ENCODE results near the gene MACROD2. TPM values are rescaled to one million over a fixed set of nuclear protein-coding genes. Genes with fewer than 3 reads are reported as not detected.

MACROD2 gene
- total RNA-seq, 1 donor from 2014 or later: not detected

GRCh38 chr20:16078172-16078898, 2083.0 kb downstream of the MACROD2 start:
- no peak overlapping the region for H3K4me3 Mint-ChIP-seq
- peaks cover 4% of the 10 kb centered on the region for H3K9me3 Mint-ChIP-seq
- no peak overlapping the region for H3K27ac Mint-ChIP-seq
- intact Hi-C loops (cut with micrococcal nuclease): no loop called here
- H3K27me3 Mint-ChIP-seq (ENCODE audit: insufficient read depth): no peaks in the 10 kb centered on the region
- no peaks in the 10 kb centered on the region for H3K36me3 Mint-ChIP-seq (ENCODE audit: low read depth)
- no peak for DNase-seq (ENCODE audit: low spot score)
- no peaks in the 10 kb centered on the region for H3K4me1 Mint-ChIP-seq (ENCODE audit: low read depth)

- intact Hi-C loops (cut with micrococcal nuclease): no loop called here
- Mint-ChIP-seq H3K27me3 (ENCODE audit: insufficient read depth) (no peaks in the 10 kb centered on the region), H3K9me3 (peaks cover under 1% of the 10 kb centered on the region), H3K27ac (no peak overlapping the region), H3K4me3 (no peak overlapping the region), H3K36me3 (ENCODE audit: low read depth) (no peaks in the 10 kb centered on the region), H3K4me1 (ENCODE audit: low read depth) (no peaks in the 10 kb centered on the region)
- DNase-seq (ENCODE audit: low spot score): no peak
Observed at GRCh38 chr20:16081421-16081820, 2086.1 kb downstream of the MACROD2 start.

GRCh38 chr20:16082051-16082550, 2086.8 kb downstream of the MACROD2 start:
- peaks cover 4% of the 10 kb centered on the region for H3K9me3 Mint-ChIP-seq
- H3K4me3 Mint-ChIP-seq: no peak overlapping the region
- no peaks in the 10 kb centered on the region for H3K27me3 Mint-ChIP-seq (ENCODE audit: insufficient read depth)
- H3K4me1 Mint-ChIP-seq (ENCODE audit: low read depth): no peaks in the 10 kb centered on the region
- H3K36me3 Mint-ChIP-seq (ENCODE audit: low read depth): no peaks in the 10 kb centered on the region
- intact Hi-C loops (cut with micrococcal nuclease): no loop called here
- DNase-seq (ENCODE audit: low spot score): no peak
- H3K27ac Mint-ChIP-seq: no peak overlapping the region

DNA sequence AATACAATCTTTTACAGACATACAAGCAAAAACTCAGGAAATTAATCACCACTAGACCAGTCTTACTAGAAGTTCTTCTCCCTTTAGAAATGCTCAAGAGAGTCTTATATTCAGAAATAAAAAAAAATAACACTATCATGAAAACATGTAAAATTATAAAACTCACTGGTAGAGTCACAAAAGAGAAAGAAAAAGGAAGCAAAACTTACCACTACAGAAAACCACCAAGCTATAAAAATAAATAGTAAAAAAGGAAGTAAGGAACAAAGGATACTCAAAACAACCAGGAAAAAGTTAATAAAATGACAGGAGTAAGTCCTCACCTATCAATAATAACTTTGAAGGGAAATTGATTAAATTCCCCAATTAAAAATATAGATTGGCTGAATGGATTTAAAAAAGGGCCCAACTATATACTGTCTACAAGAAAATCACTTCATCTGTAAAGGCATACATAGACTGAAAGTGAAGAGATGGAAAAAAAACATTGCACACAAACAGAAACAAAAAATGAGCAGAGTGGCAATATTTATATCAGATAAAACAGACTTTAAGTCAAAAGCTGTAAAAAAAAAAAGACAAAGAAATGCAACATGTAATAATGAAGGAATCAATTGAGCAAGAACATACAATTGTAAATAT, 2088.4 kb downstream of the MACROD2 start:
- H3K27me3 Mint-ChIP-seq (ENCODE audit: insufficient read depth): no peaks in the 10 kb centered on the region
- no peaks in the 10 kb centered on the region for H3K4me1 Mint-ChIP-seq (ENCODE audit: low read depth)
- no peak for DNase-seq (ENCODE audit: low spot score)
- H3K9me3 Mint-ChIP-seq: peaks cover 12% of the 10 kb centered on the region
- no peaks in the 10 kb centered on the region for H3K36me3 Mint-ChIP-seq (ENCODE audit: low read depth)
- H3K4me3 Mint-ChIP-seq: no peak overlapping the region
- no peak overlapping the region for H3K27ac Mint-ChIP-seq
- intact Hi-C loops (cut with micrococcal nuclease): no loop called here

- Mint-ChIP-seq H3K27me3 (ENCODE audit: insufficient read depth) (no peaks in the 10 kb centered on the region), H3K27ac (no peak overlapping the region), H3K36me3 (ENCODE audit: low read depth) (no peaks in the 10 kb centered on the region), H3K4me3 (no peak overlapping the region), H3K4me1 (ENCODE audit: low read depth) (no peaks in the 10 kb centered on the region), H3K9me3 (peaks cover 4% of the 10 kb centered on the region)
- DNase-seq (ENCODE audit: low spot score): no peak
- intact Hi-C loops (cut with micrococcal nuclease): loop anchor here (10.0 kb wide), 1 partner anchor 60 kb away; no protein-coding TSS in a partner anchor
Observed at GRCh38 chr20:16095226-16095625, 2099.9 kb downstream of the MACROD2 start.

DNA sequence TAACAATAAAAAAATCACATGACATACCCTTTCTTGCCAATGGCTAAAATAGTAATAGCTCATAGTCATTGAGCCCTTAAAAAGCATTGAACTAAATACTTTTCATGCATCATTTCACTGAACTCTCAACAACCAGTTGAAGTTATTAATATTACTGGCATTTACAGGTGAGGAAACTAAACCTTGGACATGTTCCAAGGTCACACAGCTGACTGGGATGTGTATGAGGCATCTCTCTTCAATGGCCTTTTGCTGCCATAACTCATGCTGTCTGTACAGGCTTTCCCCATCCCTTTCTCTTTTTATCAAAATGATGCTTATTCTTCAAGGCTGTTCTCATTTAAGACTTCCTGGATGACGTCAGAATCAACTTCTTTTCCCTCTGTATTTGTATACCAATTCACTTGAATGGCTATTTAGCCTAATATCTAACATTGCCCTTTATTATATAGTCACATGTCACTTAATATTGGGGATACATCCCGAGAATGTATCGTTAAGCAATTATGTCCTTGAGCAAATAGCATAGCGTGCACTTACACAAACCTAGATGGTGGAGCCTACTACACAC, 2101.5 kb downstream of the MACROD2 start:
- Mint-ChIP-seq H3K4me3 (no peak overlapping the region), H3K9me3 (peaks cover 4% of the 10 kb centered on the region), H3K36me3 (ENCODE audit: low read depth) (no peaks in the 10 kb centered on the region), H3K27ac (no peak overlapping the region), H3K4me1 (ENCODE audit: low read depth) (no peaks in the 10 kb centered on the region), H3K27me3 (ENCODE audit: insufficient read depth) (no peaks in the 10 kb centered on the region)
- intact Hi-C loops (cut with micrococcal nuclease): loop anchor here (10.0 kb wide), 1 partner anchor 58 kb away; no protein-coding TSS in a partner anchor
- DNase-seq (ENCODE audit: low spot score): no peak

DNA sequence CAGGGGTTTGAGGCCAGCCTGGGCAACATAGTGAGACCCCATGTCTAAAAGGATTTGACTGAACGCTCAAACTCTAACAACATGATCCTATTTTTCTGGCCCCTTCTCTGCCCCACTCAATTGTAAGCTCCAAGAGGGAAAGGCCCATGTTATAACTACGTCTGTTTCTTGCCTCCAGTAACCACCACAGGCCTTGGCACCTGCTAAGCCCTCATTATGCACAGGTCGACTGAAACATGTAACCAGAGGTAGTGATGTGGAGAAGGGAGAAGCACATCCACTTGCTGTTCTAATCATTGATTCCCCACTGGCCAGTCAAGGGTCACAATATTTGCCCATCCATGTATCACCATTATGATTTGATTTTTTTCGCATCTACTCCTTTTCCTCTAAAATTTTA, 2102.5 kb downstream of the MACROD2 start:
- H3K36me3 Mint-ChIP-seq (ENCODE audit: low read depth): no peaks in the 10 kb centered on the region
- H3K27me3 Mint-ChIP-seq (ENCODE audit: insufficient read depth): no peaks in the 10 kb centered on the region

GRCh38 chr20:16098890-16099639, 2103.7 kb downstream of the MACROD2 start:
- no peak overlapping the region for H3K4me3 Mint-ChIP-seq
- DNase-seq (ENCODE audit: low spot score): no peak
- intact Hi-C loops (cut with micrococcal nuclease): loop anchor here (10.0 kb wide), 1 partner anchor 56 kb away; no protein-coding TSS in a partner anchor
- no peak overlapping the region for H3K27ac Mint-ChIP-seq
- no peaks in the 10 kb centered on the region for H3K27me3 Mint-ChIP-seq (ENCODE audit: insufficient read depth)
- no peaks in the 10 kb centered on the region for H3K36me3 Mint-ChIP-seq (ENCODE audit: low read depth)
- no peaks in the 10 kb centered on the region for H3K4me1 Mint-ChIP-seq (ENCODE audit: low read depth)
- no peaks in the 10 kb centered on the region for H3K9me3 Mint-ChIP-seq

More for the DNA sequence above, 2102.5 kb downstream of the MACROD2 start:
- no peak overlapping the region for H3K4me3 Mint-ChIP-seq
- H3K4me1 Mint-ChIP-seq (ENCODE audit: low read depth): no peaks in the 10 kb centered on the region
- H3K27ac Mint-ChIP-seq: no peak overlapping the region
- no peaks in the 10 kb centered on the region for H3K9me3 Mint-ChIP-seq
- DNase-seq (ENCODE audit: low spot score): no peak
- intact Hi-C loops (cut with micrococcal nuclease): loop anchor here (10.0 kb wide), 1 partner anchor 57 kb away; no protein-coding TSS in a partner anchor

GRCh38 chr20:16100111-16100510, 2104.8 kb downstream of the MACROD2 start:
- Mint-ChIP-seq H3K36me3 (ENCODE audit: low read depth) (no peaks in the 10 kb centered on the region), H3K27me3 (ENCODE audit: insufficient read depth) (no peaks in the 10 kb centered on the region), H3K9me3 (no peaks in the 10 kb centered on the region), H3K27ac (no peak overlapping the region), H3K4me1 (ENCODE audit: low read depth) (no peaks in the 10 kb centered on the region), H3K4me3 (no peak overlapping the region)
- DNase-seq (ENCODE audit: low spot score): no peak
- intact Hi-C loops (cut with micrococcal nuclease): no loop called here

- Mint-ChIP-seq H3K4me1 (ENCODE audit: low read depth) (no peaks in the 10 kb centered on the region), H3K9me3 (no peaks in the 10 kb centered on the region), H3K27ac (no peak overlapping the region), H3K36me3 (ENCODE audit: low read depth) (no peaks in the 10 kb centered on the region), H3K27me3 (ENCODE audit: insufficient read depth) (no peaks in the 10 kb centered on the region), H3K4me3 (no peak overlapping the region)
- intact Hi-C loops (cut with micrococcal nuclease): no loop called here
- no peak for DNase-seq (ENCODE audit: low spot score)
Observed at GRCh38 chr20:16100767-16101166, 2105.5 kb downstream of the MACROD2 start.
